Breast epithelium (tissue), 4 donors: ENCODE data around the gene CYB5R3. TPM values are rescaled to one million over a fixed set of nuclear protein-coding genes. Genes with fewer than 3 reads are reported as not detected.
A peak's percentile ranks its signal among the peaks of the same experiment; 100 is the strongest.

Experiments used
- DNase-seq, 2 donors: peaks; one replicate each; pipeline ENCODE4 v3.0.0-alpha.2; 2019; ENCODE audit warnings: low spot score in 2 of 2
- H3K27ac ChIP-seq, 2 donors: fragments of 200-600 bp; sonication (generic) in 1 of 2; one replicate each; pipeline ENCODE4 v1.5.1; 2016 to 2019; ENCODE audit warnings: mild to moderate bottlenecking in 1 of 2
- H3K27me3 ChIP-seq, 2 donors: fragments of 200-600 bp; sonication (generic) in 1 of 2; one replicate each; pipeline versions ENCODE4 v1.5.1 to v1.6.0; 2017 to 2019; ENCODE audit warnings: control low read depth in 1 of 2, mild to moderate bottlenecking in 1 of 2
- H3K36me3 ChIP-seq: fragments of 200-600 bp; one replicate; pipeline ENCODE4 v1.5.1; 2019
- H3K4me1 ChIP-seq, 2 donors: fragments of 200-600 bp; sonication (generic); one replicate each; pipeline ENCODE4 v1.5.1; 2016 to 2019; ENCODE audit warnings: control low read depth in 1 of 2
- H3K4me3 ChIP-seq, 3 donors: fragments of 200-600 bp; sonication (generic); 1 replicate in 2 of 3; 2 replicates in 1 of 3; pipeline ENCODE4 v1.5.1; 2016 to 2019; ENCODE audit warnings: mild to moderate bottlenecking in 3 of 3, moderate library complexity in 2 of 3
- H3K9me3 ChIP-seq, 2 donors: fragments of 200-600 bp; sonication (generic) in 1 of 2; one replicate each; pipeline ENCODE4 v1.5.1; 2016 to 2019; ENCODE audit warnings: control low read depth in 1 of 2
- POLR2A ChIP-seq: fragments of 450-650 bp; IDR thresholded peaks from one replicate; pipeline ENCODE4 v1.6.1; 2016; ENCODE audit warnings: antibody characterized with exemption, mild to moderate bottlenecking, moderate library complexity
- POLR2AphosphoS5 ChIP-seq, 3 donors: sonication (generic); formaldehyde crosslinking; IDR thresholded peaks; one replicate each; pipeline ENCODE4 v1.6.1; 2017; ENCODE audit warnings: antibody characterized with exemption in 3 of 3
- intact Hi-C: fragments of 100-400 bp; cut with DNase I; formaldehyde crosslinking; loops from one replicate; pipeline ENCODE4 v1.15.1; 2023; ENCODE audit warnings: low total_unique reads
- total RNA-seq, 3 donors: library from RNA; depleted of rRNA; stranded (reverse); fragments of >200 nt; gene quantifications; one replicate each; pipeline ENCODE4 v1.1.0, GENCODE V29; 2016
- TF ChIP-seq, protein P1 (sequence below), 3 donors: fragments of 450-650 bp; IDR thresholded peaks; one replicate each; pipeline ENCODE4 v1.5.1; 2016 to 2017; ENCODE audit warnings: antibody characterized with exemption in 3 of 3, mild to moderate bottlenecking in 3 of 3, moderate library complexity in 3 of 3

CYB5R3 gene
- total RNA-seq = 100 to 1,000 TPM in 1 of 3 donors, 10 to 100 TPM in 2; 56.5 to 248 (median 87.5) TPM

DNA sequence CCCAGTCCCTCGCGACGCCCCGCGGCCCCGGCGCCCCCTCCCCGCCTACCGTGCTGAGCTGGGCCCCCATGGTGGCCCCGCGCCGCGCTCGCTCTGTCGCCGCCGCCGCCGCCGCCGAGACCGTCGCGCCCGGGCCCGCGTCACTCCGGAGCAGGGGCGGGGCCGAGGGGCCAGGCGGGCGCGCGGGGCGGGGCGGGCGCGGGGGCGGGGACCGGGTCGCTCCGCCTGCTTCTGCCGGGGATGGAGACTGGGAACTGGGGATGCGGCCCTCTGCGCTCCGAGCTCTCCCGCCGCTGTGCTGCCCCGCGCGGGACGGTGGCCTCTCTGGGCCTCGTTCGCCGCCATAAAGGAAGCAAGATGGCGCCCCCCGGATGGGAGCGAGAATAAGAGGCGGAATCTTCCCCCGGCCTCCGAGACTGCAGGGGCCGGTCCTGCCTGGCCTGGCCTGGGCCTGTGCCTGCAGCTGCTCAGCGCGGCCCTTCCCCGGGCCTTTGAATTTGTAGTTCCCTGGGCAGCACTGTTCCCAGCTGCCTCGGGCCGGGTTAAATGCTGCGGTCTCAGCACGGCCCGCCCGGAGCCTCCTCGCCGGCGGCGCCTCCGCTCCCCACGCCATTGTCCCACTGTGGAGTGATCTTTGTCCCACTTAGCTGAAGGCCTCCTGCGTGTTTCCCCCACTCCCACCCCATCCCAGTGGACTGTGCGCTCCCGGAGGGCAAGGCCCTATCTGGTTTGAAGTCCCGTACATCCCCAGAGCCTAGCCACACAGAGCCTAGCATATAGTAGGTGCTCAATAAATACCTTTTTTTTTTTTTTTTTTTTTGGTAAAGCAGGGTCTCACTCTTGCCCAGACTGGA is at the start of gene CYB5R3:
TSS of gene CYB5R3 (minus strand) at position 147 of the 854 bp plus-strand sequence. CDS start at position 70, 77 bp downstream.
- TF ChIP-seq, protein P1, sequence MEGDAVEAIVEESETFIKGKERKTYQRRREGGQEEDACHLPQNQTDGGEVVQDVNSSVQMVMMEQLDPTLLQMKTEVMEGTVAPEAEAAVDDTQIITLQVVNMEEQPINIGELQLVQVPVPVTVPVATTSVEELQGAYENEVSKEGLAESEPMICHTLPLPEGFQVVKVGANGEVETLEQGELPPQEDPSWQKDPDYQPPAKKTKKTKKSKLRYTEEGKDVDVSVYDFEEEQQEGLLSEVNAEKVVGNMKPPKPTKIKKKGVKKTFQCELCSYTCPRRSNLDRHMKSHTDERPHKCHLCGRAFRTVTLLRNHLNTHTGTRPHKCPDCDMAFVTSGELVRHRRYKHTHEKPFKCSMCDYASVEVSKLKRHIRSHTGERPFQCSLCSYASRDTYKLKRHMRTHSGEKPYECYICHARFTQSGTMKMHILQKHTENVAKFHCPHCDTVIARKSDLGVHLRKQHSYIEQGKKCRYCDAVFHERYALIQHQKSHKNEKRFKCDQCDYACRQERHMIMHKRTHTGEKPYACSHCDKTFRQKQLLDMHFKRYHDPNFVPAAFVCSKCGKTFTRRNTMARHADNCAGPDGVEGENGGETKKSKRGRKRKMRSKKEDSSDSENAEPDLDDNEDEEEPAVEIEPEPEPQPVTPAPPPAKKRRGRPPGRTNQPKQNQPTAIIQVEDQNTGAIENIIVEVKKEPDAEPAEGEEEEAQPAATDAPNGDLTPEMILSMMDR (IDR thresholded peaks at IDR 0.05) = no peak
- TF ChIP-seq POLR2A (no peak), POLR2AphosphoS5 (IDR thresholded peaks at IDR 0.05) (peak; percentile 10 to 66 (median 17))
- intact Hi-C loops = loop anchor here (5.0 kb wide), 2 partner anchors 48 to 208 kb away; partner anchors contain the start of gene ARFGAP3
- Histone ChIP-seq H3K9me3 (no peaks in the 10 kb centered on the region), H3K4me1 (peaks cover 19 to 28% of the 10 kb centered on the region in 2 donors), H3K27me3 (no peaks in the 10 kb centered on the region), H3K27ac (peak within 1 kb of the TSS; percentile 91 to 97), H3K36me3 (no peaks in the 10 kb centered on the region), H3K4me3 (peak within 1 kb of the TSS; percentile 88 to 98 (median 92))
- DNase-seq = peak; percentile 58 to 79

DNA sequence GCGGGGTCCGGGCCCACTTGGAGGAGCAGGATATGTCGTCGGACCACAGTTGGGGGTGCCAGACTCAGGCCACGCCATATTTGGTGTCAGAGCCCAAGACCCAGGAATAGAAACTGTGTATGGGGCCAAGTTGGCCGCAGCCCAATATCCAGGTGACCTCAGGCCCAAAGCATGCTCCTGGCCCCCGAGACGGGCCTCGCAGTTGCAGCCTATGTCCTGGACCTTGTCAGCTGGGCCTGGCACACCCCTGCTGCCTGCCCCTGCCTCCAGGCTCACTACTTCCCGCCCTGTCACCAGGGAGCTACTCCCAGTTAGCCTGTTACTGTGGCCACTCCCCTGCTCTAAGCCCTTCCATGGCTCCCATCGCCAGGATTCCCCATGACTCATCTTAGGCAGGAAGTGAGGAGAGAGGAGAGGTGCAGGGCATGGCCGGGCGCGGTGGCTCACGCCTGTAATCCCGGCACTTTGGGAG is 48.4 kb upstream of the CYB5R3 start:
- H3K27me3 ChIP-seq = no peaks in the 10 kb centered on the region
- peak overlapping the region; percentile 71 to 82 for H3K27ac ChIP-seq
- peak in 1 of 3 donors; percentile 58 for TF ChIP-seq POLR2AphosphoS5 (IDR thresholded peaks at IDR 0.05)
- TF ChIP-seq, protein P1 (IDR thresholded peaks at IDR 0.05) = no peak
- no peaks in the 10 kb centered on the region for H3K9me3 ChIP-seq
- intact Hi-C loops = loop anchor here (5.0 kb wide), 1 partner anchor 45 kb away; no protein-coding TSS in a partner anchor
- no peak overlapping the region for H3K4me3 ChIP-seq
- H3K4me1 ChIP-seq = no peaks in the 10 kb centered on the region
- DNase-seq = peak in 1 of 2 donors; percentile 62
- no peaks in the 10 kb centered on the region for H3K36me3 ChIP-seq

DNA sequence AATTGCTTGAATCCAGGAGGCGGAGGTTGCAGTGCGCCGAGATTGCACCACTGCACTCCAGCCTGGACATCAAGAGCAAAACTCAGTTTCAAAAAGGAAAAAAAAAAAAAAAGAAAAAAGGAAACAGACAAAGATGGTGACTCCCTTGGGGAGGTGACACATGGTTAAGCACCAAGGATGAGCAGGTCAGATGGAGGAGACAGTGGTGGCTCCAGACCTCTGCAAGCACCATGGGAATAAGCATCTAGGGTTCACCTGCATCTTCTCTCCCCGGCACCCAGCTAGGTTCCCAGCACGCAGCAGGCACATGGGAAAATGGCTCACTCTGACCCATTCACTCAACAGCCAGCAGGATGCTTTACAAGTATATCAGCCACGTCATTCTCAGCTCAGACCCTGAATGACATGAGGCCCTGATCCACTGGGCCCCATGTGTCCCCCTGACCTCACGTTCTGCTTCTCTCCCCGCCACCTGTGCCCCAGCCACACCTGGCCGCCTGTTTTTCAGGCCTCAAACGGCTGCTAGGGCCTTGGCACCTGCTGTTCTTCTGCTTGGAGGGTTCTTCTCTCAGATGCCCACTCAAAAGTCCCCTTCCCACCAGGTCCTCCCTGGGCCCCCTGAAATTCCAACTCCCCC is 47.3 kb upstream of the CYB5R3 start:
- TF ChIP-seq POLR2AphosphoS5 (IDR thresholded peaks at IDR 0.05) (no peak), POLR2A (no peak)
- Histone ChIP-seq H3K4me1 (no peaks in the 10 kb centered on the region), H3K36me3 (no peaks in the 10 kb centered on the region), H3K27me3 (no peaks in the 10 kb centered on the region), H3K27ac (peak overlapping the region; percentile 71 to 82), H3K9me3 (no peaks in the 10 kb centered on the region), H3K4me3 (no peak overlapping the region)
- intact Hi-C loops = loop anchor here (5.0 kb wide), 1 partner anchor 44 kb away; no protein-coding TSS in a partner anchor
- DNase-seq = no peak

DNA sequence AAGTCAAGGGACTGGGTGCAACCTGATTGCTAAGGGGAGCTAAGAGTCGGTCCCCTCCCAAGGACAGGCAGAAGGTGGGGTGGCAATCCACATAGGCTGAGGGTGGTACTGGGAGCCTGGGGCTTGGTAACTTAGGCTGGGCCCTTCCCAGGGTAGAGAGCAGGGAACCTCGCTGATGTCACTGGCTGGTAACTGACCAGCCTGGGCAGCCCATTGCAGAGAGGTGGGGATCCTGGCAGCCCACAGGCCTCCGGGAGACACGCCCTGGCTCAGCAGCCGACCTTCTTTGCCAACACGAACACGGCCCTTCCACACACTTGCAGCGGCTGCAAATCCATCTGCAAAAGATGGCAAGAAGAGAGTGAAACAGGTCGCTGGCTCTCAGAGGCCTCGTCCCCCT is 46.1 kb upstream of the CYB5R3 start:
- TF ChIP-seq POLR2AphosphoS5 (IDR thresholded peaks at IDR 0.05) (no peak), POLR2A (no peak)
- TF ChIP-seq, protein P1 (IDR thresholded peaks at IDR 0.05) = no peak
- no peak overlapping the region for H3K4me3 ChIP-seq
- no peaks in the 10 kb centered on the region for H3K4me1 ChIP-seq
- H3K36me3 ChIP-seq = no peaks in the 10 kb centered on the region
- no peak overlapping the region for H3K27ac ChIP-seq
- no peak for DNase-seq
- no peaks in the 10 kb centered on the region for H3K27me3 ChIP-seq
- intact Hi-C loops = loop anchor here (5.0 kb wide), 1 partner anchor 43 kb away; no protein-coding TSS in a partner anchor
- H3K9me3 ChIP-seq = no peaks in the 10 kb centered on the region

DNA sequence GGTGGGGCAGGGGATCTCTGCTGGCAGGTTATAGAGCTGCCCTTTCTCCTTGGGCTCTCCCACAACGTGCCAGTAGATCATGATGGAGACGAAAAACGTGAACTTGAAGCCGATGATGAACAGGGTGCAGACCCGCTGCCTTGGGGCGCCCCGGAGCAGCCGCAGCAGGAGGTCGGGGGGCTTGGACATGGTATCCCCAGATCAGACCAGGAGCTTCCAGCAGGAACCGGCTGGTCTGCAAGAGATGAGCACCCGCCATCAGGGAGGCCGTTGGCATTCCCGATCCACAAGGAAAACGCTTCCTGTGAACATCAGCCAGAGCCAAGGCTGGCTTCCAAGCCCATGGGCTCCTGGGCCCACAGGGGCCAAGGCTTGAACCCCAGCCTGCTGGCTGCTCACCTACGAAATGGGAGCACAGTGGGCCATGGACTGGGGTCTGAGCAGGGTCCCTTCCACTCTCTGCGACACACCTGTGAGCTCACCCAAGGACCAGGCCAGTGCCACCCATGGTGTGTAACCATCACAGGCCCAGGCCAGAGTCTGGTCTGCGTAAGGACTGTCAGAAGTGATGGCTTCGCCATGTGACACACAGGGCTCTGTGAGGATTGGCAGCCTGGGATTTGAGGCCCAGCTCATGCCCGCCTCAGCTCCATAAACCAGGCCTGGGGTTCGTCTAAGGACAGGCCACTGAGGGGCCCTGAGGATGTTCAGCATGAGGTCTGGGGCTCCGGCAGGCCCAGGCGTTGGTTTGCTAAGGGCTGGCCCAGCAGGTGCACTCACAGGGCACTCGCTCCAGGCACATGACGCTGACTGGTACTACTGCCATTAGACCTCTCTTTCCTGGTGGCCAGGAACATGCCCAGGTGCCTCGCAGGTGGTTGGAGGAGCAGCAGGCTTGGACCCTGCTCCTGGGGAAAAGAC is 44.8 kb upstream of the CYB5R3 start:
- Histone ChIP-seq H3K4me1 (peaks cover 0 to under 1% of the 10 kb centered on the region in 2 donors), H3K4me3 (no peak overlapping the region), H3K36me3 (no peaks in the 10 kb centered on the region), H3K9me3 (no peaks in the 10 kb centered on the region), H3K27ac (no peak overlapping the region), H3K27me3 (no peaks in the 10 kb centered on the region)
- intact Hi-C loops = no loop called here
- no peak for TF ChIP-seq POLR2A
- TF ChIP-seq POLR2AphosphoS5 (IDR thresholded peaks at IDR 0.05) = no peak
- TF ChIP-seq, protein P1 (IDR thresholded peaks at IDR 0.05) = no peak
- no peak for DNase-seq
